NCI-H2081 treated with DMSO at 0.1 percent for 48 hours (cell line): ENCODE measurements around the gene RICTOR.
"Not testable (repeated sequence)": the region's sequence is repeated elsewhere in the genome, so short reads cannot be mapped to it uniquely, and the experiment has no call there.

Source experiments
- DNase-seq: peaks from one replicate; lab custom pipeline; 2025; lab: John Stamatoyannopoulos, UW

The RICTOR gene

DNA sequence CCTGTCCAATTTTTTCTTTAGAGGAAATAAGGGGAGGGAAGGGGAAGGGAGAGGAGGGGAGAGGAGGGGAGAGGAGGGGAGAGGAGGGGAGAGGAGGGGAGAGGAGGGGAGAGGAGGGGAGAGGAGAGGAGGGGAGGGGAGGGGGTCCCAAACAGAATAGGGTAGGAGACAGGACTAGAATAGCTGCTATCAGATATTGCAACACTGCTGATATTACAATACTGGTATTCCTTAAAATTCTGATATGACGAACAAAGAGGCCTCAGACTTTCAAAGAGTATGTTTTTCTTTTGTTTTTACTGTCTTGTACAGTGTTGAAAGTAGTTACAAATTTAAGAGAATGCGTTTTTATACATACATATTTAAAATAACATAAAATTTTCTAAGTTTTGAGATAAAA lies 67.5 kb downstream of the RICTOR start:
- no peak for DNase-seq

DNA sequence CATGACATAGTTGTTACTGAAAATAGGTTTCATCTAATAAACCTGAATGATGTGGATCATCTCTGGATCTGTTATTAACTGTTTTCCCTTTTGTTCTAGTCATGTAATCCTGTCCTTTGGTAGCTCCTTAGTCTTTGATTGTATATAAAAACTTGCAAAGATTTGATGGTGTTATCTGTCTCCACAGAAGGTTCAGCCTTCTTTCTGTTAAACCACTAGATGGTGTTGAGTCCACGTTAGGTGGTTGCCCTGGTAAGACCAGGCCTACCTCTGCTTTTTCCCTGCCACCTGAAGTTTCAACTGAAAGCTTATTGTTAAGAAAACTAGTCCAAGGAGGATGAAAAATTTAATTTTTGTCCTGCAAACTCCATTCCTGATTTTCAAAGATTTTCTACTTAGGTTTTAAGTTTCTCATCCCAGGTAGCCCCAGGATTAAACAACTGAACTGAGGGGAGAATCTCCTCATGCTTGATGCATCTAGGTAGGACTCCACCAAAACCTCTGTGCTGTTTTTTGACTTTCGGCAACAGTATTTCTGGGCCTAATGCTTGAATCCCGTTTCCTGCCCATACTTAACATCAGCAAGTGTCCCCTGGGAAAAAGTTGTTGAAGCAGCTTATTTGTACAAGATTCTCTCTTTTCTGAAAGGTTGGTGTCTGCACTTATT lies 68.5 kb downstream of the RICTOR start:
- no peak for DNase-seq

- DNase-seq, result no peak
Measured at GRCh38 chr5:39001683-39002082, 72.5 kb downstream of the RICTOR start.

DNA sequence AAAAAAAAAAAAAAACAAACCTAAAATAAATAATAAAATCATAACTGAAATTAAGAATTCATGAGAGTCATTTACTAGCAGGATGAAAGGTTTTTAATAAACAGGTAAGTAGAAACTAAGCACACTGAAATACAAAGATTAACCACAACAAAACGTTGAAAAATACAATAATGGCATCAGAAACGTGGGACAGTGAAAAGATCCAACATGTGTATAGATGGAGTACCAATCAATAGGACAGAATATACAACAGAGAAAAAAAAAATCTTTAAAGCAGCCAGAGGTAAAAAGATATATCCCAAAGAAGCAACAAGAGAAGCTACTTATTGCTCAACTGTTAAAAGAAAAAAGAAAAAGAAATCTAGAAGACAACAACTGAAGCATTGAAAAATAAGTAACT lies 75.2 kb downstream of the RICTOR start:
- no peak for DNase-seq

GRCh38 chr5:38997591-38997990 lies 76.6 kb downstream of the RICTOR start:
- no peak for DNase-seq

DNA sequence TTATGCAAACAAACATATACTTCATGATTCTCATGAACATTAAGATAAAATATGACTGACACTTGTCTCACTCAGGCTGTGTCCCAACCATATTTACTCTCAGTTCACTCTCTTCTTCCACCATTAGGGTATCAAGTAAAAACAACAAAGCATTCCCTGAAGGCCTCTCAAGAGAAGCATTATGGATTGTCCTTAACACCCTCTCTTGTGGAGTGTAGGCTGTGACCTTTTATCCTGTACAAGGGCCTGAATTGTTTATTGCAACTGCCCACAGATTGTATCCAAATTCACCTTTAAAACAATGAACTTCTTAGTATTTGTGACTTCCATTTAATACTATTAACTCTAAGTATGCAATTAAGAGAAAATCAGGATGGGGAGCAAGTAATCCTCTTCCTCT lies 78.1 kb downstream of the RICTOR start:
- DNase-seq, result no peak

DNA sequence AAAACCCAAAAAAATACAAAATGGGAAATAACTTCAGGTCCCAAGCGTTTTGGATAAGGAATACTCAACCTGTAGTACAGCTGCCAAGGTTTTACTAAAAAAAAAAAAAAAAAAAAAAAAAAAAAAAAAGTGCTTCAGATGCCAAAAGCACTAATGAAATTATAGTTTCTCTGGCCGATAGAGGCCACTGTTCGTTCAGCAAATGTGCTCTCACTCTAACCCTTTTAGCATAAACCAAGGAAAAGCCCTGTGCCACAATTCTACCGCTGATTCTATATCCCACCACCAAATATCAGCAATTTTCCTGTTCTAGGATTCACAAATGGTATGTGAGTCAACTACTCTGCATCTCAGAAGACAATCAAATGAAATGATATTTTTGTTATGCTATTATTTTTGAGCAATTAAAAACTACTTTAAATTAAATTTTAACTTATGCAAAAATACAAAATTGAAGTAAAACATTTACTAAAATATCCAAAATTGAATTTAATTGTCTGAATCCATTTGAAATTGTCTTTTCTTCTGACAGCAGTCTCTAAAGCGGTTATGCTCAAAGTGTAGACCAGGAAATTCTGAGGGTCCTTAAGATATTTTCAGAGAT lies 79.8 kb downstream of the RICTOR start:
- DNase-seq, result peak; percentile 51

DNA sequence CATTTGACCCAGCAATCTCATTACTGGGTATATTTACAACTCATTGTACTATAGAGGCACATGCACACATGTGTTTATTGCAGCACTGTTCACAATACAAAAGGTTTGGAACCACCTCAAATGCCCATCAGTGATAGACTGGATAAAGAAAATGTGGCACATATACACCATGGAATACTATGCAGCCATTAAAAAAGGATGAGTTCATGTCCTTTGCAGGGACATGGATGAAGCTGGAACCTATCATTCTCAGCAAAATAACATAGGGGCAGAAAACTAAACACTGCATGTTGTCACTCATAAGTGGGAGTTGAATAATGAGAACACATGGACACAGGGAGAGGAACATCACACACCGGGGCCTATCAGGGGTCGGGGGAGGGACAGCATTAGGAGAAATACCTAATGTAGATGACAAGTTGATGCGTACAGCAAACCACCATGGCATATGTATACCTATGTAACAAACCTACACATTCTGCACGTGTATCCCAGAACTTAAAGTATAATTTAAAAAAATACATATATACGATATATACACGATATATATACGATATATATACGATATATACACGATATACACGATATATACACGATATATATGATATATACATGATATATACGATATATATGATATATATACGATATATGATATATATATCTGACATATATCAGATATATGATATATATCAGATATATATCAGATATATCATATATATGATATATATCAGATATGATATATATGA lies 84.1 kb downstream of the RICTOR start:
- DNase-seq, result not testable (repeated sequence)

- no peak for DNase-seq
Measured at GRCh38 chr5:38985909-38986452, 88.2 kb downstream of the RICTOR start.

GRCh38 chr5:38979535-38979934 lies 94.7 kb downstream of the RICTOR start:
- no peak for DNase-seq

- DNase-seq, result no peak
Measured at GRCh38 chr5:38978036-38978435, 96.2 kb downstream of the RICTOR start.

- no peak for DNase-seq
Measured at GRCh38 chr5:38968665-38969064, 105.5 kb downstream of the RICTOR start.

GRCh38 chr5:38961691-38962090 lies 112.5 kb downstream of the RICTOR start:
- no peak for DNase-seq

DNA sequence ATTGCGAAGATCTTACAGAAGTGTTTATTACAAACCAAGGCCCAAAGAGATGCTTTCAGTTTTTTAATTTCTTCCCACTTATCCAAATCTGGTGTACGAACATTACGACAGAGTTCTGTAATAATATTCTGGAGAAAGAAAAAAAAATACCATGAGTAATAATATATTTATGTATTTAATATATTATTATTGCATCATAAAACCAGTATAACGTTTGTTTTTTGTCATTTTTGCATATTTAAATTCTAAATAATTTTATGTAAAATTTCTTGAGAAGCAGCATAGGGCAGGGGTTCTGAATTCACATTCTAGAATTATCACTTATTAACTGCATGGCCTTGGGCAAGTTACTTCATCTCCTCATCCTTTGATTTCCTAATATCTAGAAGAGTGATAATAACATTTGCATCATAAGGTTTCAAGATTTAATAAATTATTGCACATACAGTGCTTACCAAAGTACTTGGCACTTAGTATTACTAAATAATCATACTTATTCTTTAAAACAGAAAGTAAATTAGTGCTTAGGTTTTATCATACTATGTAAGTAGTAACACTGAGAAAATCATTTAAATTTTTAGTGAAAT lies 120.7 kb downstream of the RICTOR start:
- no peak for DNase-seq

- no peak for DNase-seq
Measured at GRCh38 chr5:38948501-38948900, 125.7 kb downstream of the RICTOR start.

DNA sequence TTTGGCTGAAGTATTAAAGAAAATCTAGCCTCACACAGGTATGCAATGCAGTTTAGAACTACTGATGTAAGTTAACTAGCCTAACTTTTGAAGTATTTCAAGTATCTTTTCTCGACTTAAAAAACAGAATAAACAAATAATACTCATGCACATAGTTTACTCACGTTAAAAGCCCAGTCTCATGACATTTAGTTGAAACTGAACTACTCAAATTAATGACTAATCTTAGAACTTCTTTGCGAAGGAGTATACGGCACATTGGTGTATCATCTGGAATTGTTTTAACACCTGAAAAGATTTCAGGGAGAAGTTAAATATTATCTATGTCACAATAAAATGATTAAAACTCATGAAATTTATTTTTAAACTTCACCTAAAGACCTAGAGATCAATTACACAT lies 129.9 kb downstream of the RICTOR start:
- no peak for DNase-seq

GRCh38 chr5:38941912-38942311 lies 132.3 kb downstream of the RICTOR start:
- DNase-seq, result no peak

- DNase-seq, result no peak
Measured at GRCh38 chr5:38940230-38940858, 133.9 kb downstream of the RICTOR start.

- no peak for DNase-seq
Measured at GRCh38 chr5:38938973-38939372, 135.2 kb downstream of the RICTOR start.

DNA sequence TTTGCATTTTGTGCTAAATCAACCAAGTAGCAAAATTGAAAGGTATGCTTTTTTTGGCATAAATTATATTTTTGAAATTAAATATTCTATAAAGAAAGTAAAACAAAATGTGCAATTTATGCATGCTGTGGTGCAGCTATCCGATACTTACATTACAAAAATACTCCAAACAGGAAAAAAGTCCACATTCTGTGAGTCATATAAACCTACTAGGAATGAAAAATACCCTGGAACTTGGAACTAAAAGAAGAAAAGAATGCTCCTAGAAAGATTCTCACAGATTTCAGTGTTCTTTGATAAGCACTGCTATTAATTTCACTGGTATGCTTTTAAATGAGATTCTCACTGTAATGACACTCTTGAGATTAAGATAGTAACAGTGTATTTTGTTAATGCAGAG lies 135.8 kb downstream of the RICTOR start:
- DNase-seq, result no peak

DNA sequence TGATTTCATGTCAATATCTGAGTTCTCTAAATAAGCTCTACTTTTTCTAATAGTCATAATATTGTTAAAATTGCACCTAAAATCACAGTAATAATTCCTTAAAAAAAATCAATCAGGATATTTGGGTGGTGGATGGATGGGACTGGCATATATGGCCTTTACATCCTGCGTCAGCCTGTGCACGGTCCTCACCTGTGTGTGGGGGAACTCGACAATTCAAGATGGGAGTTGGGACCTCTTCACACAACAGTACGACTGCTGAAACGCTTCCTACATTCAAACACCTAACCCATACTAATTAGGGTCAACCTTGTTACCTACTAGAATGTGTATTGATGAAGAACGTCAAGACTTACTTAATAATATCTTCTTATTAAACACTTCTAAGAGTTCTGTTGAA lies 137.9 kb downstream of the RICTOR start:
- no peak for DNase-seq

- DNase-seq, result no peak
Measured at GRCh38 chr5:38935437-38935836, 138.8 kb downstream of the RICTOR start.
